ENCODE results near the gene SLC6A5.
"Not testable (repeated sequence)": the region's sequence is repeated elsewhere in the genome, so short reads cannot be mapped to it uniquely, and the experiment has no call there.

The SLC6A5 gene

DNA sequence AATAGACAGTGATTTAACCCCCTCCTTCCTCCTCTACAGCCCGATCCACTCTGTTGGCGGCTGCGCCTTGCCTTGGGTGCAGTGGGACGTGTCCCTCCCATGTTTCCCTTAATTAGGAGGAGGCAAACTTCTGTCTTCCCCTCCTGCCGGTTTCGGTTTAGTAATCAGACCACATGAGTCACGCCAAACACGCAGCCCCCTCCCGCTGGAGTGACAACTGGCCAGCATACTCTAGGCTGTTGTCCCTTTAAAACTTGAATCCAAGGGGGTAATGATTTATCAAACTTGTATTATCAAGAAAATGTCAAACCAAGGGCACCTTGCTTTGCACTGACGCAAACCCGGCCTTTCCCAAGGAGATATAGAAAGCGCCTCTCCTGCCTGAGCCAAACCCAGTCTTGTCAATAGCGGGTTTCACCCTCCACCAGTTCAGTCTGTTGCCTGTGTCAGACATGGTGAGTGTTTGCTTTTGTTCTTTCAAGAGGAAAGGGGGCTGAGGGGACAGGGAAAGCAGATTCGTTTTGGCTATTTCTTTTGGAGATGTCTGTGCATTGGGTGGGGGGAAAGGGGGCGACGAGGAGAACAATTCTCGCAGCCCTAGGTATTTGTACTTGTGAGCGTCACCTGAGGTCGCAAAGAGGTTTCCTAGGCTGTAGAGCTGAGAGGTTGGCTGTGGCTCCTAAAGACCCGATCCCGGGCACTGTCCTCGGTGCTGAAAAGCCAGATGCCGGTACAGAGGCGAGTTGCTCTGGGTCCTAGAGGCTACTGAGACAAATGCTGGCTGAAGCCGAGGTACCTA is at the start of gene SLC6A5:
Gene SLC6A5, plus strand, starts transcription at position 388 of the 799 bp plus-strand sequence. Its CDS starts 65 bp downstream, at position 453.
- peaks cover 4% of the 10 kb centered on the region for H3K9me3 ChIP-seq (ENCODE audit: severe bottlenecking)
- no peaks in the 10 kb centered on the region for H3K27me3 ChIP-seq (ENCODE audit: insufficient read depth, low read depth, severe bottlenecking)
- no peak for DNase-seq
- H3K36me3 ChIP-seq, result no peaks in the 10 kb centered on the region
- no peak within 1 kb of the TSS for H3K27ac ChIP-seq
- no peak for TF ChIP-seq CTCF (IDR thresholded peaks at IDR 0.05; ENCODE audit: low read depth, low read length)
- H3K4me3 ChIP-seq (ENCODE audit: low read depth, low read length), result no peak within 1 kb of the TSS

GRCh38 chr11:20551096-20551495 is 48.3 kb upstream of the SLC6A5 start:
- H3K27me3 ChIP-seq (ENCODE audit: insufficient read depth, low read depth, severe bottlenecking), result no peaks in the 10 kb centered on the region

DNA sequence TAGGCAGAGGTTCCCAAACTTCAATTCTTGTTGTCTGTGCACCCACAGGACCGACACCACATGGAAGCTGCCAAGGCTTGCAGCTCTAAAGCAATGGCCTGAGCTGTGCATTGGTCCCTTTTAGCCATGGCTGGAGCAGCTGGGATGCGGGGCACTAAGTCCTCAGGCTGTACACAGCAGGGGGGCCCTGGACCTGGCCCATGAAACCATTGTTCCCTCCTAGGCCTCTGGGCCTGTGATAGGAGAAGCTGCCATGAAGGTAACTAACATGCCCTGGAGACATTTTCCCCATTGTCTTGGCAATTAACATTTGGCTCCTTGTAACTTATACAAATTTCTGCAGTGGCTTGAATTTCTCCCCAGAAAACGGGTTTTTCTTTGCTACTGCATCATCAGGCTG is 43.6 kb upstream of the SLC6A5 start:
- Histone ChIP-seq H3K4me3 (ENCODE audit: low read depth, low read length) (no peak overlapping the region), H3K36me3 (no peaks in the 10 kb centered on the region), H3K27me3 (ENCODE audit: insufficient read depth, low read depth, severe bottlenecking) (no peaks in the 10 kb centered on the region), H3K9me3 (ENCODE audit: severe bottlenecking) (peaks cover 14% of the 10 kb centered on the region), H3K27ac (no peak overlapping the region)
- DNase-seq, result no peak
- no peak for TF ChIP-seq CTCF (IDR thresholded peaks at IDR 0.05; ENCODE audit: low read depth, low read length)

More at GRCh38 chr11:20551096-20551495, 48.3 kb upstream of the SLC6A5 start:
- Histone ChIP-seq H3K36me3 (no peaks in the 10 kb centered on the region), H3K27ac (no peak overlapping the region), H3K9me3 (ENCODE audit: severe bottlenecking) (peaks cover 8% of the 10 kb centered on the region), H3K4me3 (ENCODE audit: low read depth, low read length) (no peak overlapping the region)
- no peak for TF ChIP-seq CTCF (IDR thresholded peaks at IDR 0.05; ENCODE audit: low read depth, low read length)
- no peak for DNase-seq

GRCh38 chr11:20556396-20556795 is 43.0 kb upstream of the SLC6A5 start:
- not testable (repeated sequence) for H3K4me3 ChIP-seq (ENCODE audit: low read depth, low read length); H3K27me3 ChIP-seq (ENCODE audit: insufficient read depth, low read depth, severe bottlenecking); H3K36me3 ChIP-seq; H3K27ac ChIP-seq
- peak; percentile 16 for DNase-seq
- peaks cover 14% of the 10 kb centered on the region for H3K9me3 ChIP-seq (ENCODE audit: severe bottlenecking)

GRCh38 chr11:20558741-20559140 is 40.7 kb upstream of the SLC6A5 start:
- Histone ChIP-seq H3K4me3 (ENCODE audit: low read depth, low read length) (no peak overlapping the region), H3K27me3 (ENCODE audit: insufficient read depth, low read depth, severe bottlenecking) (no peaks in the 10 kb centered on the region), H3K27ac (no peak overlapping the region), H3K9me3 (ENCODE audit: severe bottlenecking) (peaks cover 14% of the 10 kb centered on the region), H3K36me3 (no peaks in the 10 kb centered on the region)
- no peak for TF ChIP-seq CTCF (IDR thresholded peaks at IDR 0.05; ENCODE audit: low read depth, low read length)
- DNase-seq, result no peak

- H3K4me3 ChIP-seq (ENCODE audit: low read depth, low read length), result no peak overlapping the region
- no peak for DNase-seq
- H3K27ac ChIP-seq, result no peak overlapping the region
- no peaks in the 10 kb centered on the region for H3K36me3 ChIP-seq
- H3K27me3 ChIP-seq (ENCODE audit: insufficient read depth, low read depth, severe bottlenecking), result no peaks in the 10 kb centered on the region
- TF ChIP-seq CTCF (IDR thresholded peaks at IDR 0.05; ENCODE audit: low read depth, low read length), result no peak
- peaks cover 14% of the 10 kb centered on the region for H3K9me3 ChIP-seq (ENCODE audit: severe bottlenecking)
These were observed 39.7 kb upstream of the SLC6A5 start for GRCh38 chr11:20559523-20560300.
